Chondrocyte (in vitro differentiated cells): Measurements from ENCODE around the gene STYX. TPM values are rescaled to one million over a fixed set of nuclear protein-coding genes. Genes with fewer than 3 reads are reported as not detected.
"Not testable (repeated sequence)": the region's sequence is repeated elsewhere in the genome, so short reads cannot be mapped to it uniquely, and the experiment has no call there.

Experiments used
- DNase-seq: peaks from one replicate; pipeline ENCODE4 v3.0.0; 2021; ENCODE audit warnings: mixed read lengths, low spot score
- H3K27ac Mint-ChIP-seq: one replicate; pipeline ENCODE4 v1.8.0; 2021; ENCODE audit warnings: mild to moderate bottlenecking, moderate library complexity, mixed read lengths; ENCODE audit not compliant: unreplicated experiment
- H3K27me3 Mint-ChIP-seq: 2 replicates; pipeline ENCODE4 v1.8.0; 2021; ENCODE audit warnings: low read depth, mixed read lengths
- H3K36me3 Mint-ChIP-seq: 2 replicates; pipeline ENCODE4 v1.8.0; 2021; ENCODE audit warnings: low read depth, mixed read lengths
- H3K4me1 Mint-ChIP-seq: 2 replicates; pipeline ENCODE4 v1.8.0; 2021; ENCODE audit warnings: low read depth, mild to moderate bottlenecking, mixed read lengths
- H3K4me3 Mint-ChIP-seq: one replicate; pipeline ENCODE4 v1.8.0; 2021; ENCODE audit warnings: mild to moderate bottlenecking, moderate library complexity, mixed read lengths; ENCODE audit not compliant: unreplicated experiment
- H3K9me3 Mint-ChIP-seq: 2 replicates; pipeline ENCODE4 v1.8.0; 2021; ENCODE audit warnings: low read depth, mixed read lengths
- total RNA-seq: library from RNA; stranded (reverse); gene quantifications from 3 replicates; pipeline ENCODE4 v1.2.1, GENCODE V29; 2021
- TF ChIP-seq, protein P1 (sequence below): fragments of 200-600 bp; sonication (generic); IDR thresholded peaks from 2 replicates; pipeline ENCODE4 v1.5.0; 2021; ENCODE audit warnings: antibody characterized with exemption, mild to moderate bottlenecking, moderate library complexity

STYX gene
- total RNA-seq, 1 donor from 2014 or later: 21.0 TPM

DNA sequence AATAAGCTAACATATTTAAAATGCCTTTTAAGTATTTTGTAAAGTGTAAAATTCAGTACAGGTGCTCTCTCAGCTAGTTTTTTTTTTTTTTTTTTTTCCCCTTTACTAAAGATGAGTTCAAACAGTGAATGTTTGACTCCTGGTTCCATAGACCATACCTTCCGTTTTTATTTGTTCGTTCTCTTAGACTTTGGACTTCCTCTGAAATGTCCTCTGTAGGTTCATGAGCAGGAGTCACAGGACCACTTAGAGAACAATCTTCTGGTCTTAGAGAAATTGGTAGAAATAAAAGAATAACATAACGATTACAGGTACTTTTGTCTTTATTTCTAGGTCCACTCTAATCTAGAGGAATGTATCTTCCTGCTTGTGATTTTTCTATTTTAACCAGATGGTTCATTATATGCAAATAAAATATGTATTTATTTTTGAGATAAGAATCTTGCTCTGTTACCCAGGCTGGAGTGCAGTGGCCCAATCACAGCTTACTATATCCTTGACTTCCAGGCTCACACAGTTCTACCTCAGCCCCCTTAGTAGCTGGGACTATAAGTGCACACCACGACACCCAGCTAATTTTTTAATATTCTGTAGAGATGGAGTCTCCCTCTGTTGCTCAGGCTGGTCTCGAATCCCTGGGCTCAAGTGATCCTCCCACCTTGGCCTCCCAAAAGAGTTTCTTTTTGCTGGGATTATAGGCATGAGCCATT, 25.8 kb downstream of the STYX start:
- Mint-ChIP-seq H3K27me3 (no peaks in the 10 kb centered on the region), H3K36me3 (no peaks in the 10 kb centered on the region), H3K4me3 (no peak overlapping the region), H3K9me3 (no peaks in the 10 kb centered on the region), H3K4me1 (no peaks in the 10 kb centered on the region), H3K27ac (no peak overlapping the region)
- TF ChIP-seq, protein P1, sequence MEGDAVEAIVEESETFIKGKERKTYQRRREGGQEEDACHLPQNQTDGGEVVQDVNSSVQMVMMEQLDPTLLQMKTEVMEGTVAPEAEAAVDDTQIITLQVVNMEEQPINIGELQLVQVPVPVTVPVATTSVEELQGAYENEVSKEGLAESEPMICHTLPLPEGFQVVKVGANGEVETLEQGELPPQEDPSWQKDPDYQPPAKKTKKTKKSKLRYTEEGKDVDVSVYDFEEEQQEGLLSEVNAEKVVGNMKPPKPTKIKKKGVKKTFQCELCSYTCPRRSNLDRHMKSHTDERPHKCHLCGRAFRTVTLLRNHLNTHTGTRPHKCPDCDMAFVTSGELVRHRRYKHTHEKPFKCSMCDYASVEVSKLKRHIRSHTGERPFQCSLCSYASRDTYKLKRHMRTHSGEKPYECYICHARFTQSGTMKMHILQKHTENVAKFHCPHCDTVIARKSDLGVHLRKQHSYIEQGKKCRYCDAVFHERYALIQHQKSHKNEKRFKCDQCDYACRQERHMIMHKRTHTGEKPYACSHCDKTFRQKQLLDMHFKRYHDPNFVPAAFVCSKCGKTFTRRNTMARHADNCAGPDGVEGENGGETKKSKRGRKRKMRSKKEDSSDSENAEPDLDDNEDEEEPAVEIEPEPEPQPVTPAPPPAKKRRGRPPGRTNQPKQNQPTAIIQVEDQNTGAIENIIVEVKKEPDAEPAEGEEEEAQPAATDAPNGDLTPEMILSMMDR: no peak
- DNase-seq: no peak

DNA sequence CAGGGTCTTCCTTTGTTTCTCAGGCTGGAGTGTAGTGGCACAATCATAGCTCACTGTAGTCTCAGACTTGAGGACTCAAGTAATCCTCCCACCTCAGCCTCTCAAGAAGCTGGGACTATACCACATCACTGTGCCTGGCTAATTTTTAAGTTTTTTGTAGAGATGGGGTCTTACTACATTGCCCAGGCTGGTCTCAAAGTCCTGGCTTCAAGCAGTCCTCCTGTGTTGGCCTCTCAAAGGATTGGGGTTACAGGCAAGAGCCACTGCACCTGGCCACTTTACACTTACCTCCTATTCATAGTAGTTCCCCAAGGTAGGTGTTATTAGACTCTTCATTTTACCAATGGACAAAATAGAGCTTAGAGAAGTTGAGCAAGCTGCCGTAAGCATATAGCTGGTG, 29.2 kb downstream of the STYX start:
- Mint-ChIP-seq H3K27me3 (no peaks in the 10 kb centered on the region), H3K9me3 (no peaks in the 10 kb centered on the region), H3K4me3 (no peak overlapping the region), H3K36me3 (peaks cover 3% of the 10 kb centered on the region), H3K27ac (no peak overlapping the region), H3K4me1 (no peaks in the 10 kb centered on the region)
- TF ChIP-seq, protein P1: no peak
- DNase-seq: no peak

DNA sequence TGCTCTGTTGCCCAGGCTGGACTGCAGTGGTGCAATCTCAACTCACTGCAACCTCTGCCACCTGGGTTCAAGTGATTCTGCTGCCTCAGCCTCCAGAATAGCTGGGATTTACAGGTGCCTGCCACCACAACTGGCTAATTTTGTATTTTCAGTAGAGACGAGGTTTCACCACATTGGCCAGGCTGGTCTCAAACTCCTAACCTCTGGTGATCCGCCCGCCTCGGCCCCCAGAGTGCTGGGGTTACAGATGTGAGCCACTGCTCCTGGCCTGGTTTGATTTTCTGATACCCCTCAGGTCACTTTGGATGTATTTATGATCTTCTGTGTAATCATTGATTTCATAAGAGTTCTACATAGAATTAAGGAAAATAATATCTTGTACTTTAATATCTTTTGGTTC, 33.0 kb downstream of the STYX start:
- not testable (repeated sequence) for H3K27ac Mint-ChIP-seq, H3K4me3 Mint-ChIP-seq, H3K36me3 Mint-ChIP-seq, H3K4me1 Mint-ChIP-seq, H3K9me3 Mint-ChIP-seq, DNase-seq, H3K27me3 Mint-ChIP-seq

DNA sequence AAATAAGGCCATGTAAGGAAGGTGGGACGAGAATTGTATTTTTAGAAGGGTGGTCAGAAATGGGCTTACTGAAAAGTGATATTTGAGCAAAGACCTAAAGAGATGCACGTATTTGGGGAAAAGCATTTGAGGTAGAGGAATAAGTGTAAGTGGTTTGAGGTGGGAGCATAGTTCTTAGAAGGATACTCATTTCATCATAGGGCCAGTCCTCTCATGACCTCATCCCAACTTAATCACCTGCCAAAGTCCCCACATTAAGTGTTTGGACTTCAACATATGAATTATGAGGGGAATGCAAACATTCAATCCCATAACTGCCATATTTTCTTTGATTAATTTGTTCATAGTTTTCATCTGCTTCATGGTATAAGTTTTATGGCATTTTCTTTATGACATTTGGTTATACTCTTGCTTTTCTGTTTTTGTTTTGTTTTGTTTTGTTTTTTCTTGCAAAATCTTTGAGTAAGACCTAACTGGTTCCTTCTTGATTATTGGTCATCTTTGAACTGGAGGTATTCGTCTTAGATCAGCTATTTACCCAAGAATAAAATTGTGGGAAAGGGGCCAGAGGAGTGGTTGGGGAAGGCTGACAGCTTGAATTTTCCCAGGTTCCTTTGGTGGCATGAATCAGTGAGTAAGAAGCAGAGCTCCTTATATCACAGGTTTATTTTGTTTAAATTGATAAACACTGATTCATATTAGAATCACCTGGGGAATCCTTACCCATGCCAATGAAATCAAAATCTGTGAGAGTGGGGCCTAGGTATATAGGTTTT, 37.3 kb downstream of the STYX start:
- Mint-ChIP-seq H3K27me3 (no peaks in the 10 kb centered on the region), H3K9me3 (no peaks in the 10 kb centered on the region), H3K4me1 (peaks cover 3% of the 10 kb centered on the region), H3K27ac (no peak overlapping the region), H3K36me3 (peaks cover 18% of the 10 kb centered on the region), H3K4me3 (no peak overlapping the region)
- no peak for DNase-seq
- TF ChIP-seq, protein P1: no peak

DNA sequence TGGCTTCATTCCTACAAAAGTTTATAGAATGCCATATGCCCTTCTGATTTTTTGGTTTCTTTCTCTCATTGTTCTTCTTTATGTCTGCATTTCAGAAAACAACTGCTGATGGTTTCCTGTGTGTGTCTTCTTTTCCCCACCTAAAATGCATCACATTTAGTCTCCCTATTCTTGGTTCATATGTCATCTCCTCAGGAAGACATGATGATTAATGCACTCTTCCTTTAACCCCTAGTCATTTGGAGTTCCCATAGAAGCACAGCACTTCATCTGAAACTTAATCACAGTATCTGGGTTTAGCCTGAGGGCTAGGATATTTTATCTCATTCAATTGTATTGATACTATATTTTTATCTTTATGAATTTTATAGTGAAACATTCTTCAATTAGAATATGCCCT, 39.9 kb downstream of the STYX start:
- DNase-seq: no peak
- H3K4me3 Mint-ChIP-seq: no peak overlapping the region
- no peaks in the 10 kb centered on the region for H3K27me3 Mint-ChIP-seq
- peaks cover 9% of the 10 kb centered on the region for H3K4me1 Mint-ChIP-seq
- H3K27ac Mint-ChIP-seq: no peak overlapping the region
- TF ChIP-seq, protein P1: no peak
- H3K36me3 Mint-ChIP-seq: peaks cover 16% of the 10 kb centered on the region
- H3K9me3 Mint-ChIP-seq: no peaks in the 10 kb centered on the region
